Measurements from ENCODE around the gene WDR55. TPM values are rescaled to one million over a fixed set of nuclear protein-coding genes. Genes with fewer than 3 reads are reported as not detected.
"Not testable (repeated sequence)": the region's sequence is repeated elsewhere in the genome, so short reads cannot be mapped to it uniquely, and the experiment has no call there.

The WDR55 gene, protein sequence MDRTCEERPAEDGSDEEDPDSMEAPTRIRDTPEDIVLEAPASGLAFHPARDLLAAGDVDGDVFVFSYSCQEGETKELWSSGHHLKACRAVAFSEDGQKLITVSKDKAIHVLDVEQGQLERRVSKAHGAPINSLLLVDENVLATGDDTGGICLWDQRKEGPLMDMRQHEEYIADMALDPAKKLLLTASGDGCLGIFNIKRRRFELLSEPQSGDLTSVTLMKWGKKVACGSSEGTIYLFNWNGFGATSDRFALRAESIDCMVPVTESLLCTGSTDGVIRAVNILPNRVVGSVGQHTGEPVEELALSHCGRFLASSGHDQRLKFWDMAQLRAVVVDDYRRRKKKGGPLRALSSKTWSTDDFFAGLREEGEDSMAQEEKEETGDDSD
- total RNA-seq = 12.7 TPM
- 13.5 TPM for polyA plus RNA-seq

- Histone ChIP-seq H3K27ac (ENCODE audit: low read depth) (peak within 1 kb of the TSS; percentile 46), H3K4me3 (ENCODE audit: low read depth, low read length) (peak within 1 kb of the TSS; percentile 58), H3K4me1 (ENCODE audit: insufficient read depth) (no peaks in the 10 kb centered on the region), H3K36me3 (ENCODE audit: insufficient read depth) (peaks cover 6% of the 10 kb centered on the region)
- DNase-seq (ENCODE audit: extremely low spot score) = peak; percentile 85
- under 1% methylated on average over 54 of the region's 54 CpGs for WGBS
These were observed at the start of gene WDR55 for GRCh38 chr5:140664359-140665119. Gene WDR55 (plus strand): TSS chr5:140664904. CDS start chr5:140664913, 9 bp downstream.

GRCh38 chr5:140622301-140622700 is 42.4 kb upstream of the WDR55 start:
- Histone ChIP-seq H3K36me3 (ENCODE audit: insufficient read depth) (no peaks in the 10 kb centered on the region), H3K4me1 (ENCODE audit: insufficient read depth) (no peaks in the 10 kb centered on the region), H3K4me3 (ENCODE audit: low read depth, low read length) (no peak overlapping the region), H3K27ac (ENCODE audit: low read depth) (no peak overlapping the region)
- no peak for DNase-seq (ENCODE audit: extremely low spot score)
- 60% methylated on average over 3 of the region's 3 CpGs for WGBS

DNA sequence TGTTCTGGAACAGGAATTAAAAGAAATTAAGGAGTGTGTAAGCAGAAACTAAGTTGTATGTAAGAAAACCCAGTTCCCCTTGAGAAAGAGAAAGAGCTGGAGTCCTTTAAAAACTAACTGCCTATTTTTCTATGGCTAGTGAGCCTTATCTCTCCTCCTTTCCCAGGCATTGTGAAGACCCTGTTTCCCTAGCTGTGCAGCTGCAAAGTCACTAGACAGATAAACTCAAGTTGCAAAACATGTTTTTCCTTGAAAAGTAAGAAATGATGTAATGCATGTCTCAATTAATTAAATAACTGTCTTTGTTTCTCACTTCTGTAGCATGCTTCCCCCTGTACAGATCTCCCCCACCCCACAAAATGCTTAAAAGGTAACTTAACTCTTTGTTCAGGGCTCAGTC is 41.6 kb upstream of the WDR55 start:
- not testable (repeated sequence) for H3K36me3 ChIP-seq (ENCODE audit: insufficient read depth); H3K27ac ChIP-seq (ENCODE audit: low read depth); DNase-seq (ENCODE audit: extremely low spot score); H3K4me1 ChIP-seq (ENCODE audit: insufficient read depth); H3K4me3 ChIP-seq (ENCODE audit: low read depth, low read length)

GRCh38 chr5:140624886-140625285 is 39.8 kb upstream of the WDR55 start:
- H3K36me3 ChIP-seq (ENCODE audit: insufficient read depth); H3K4me1 ChIP-seq (ENCODE audit: insufficient read depth); H3K27ac ChIP-seq (ENCODE audit: low read depth); H3K4me3 ChIP-seq (ENCODE audit: low read depth, low read length); DNase-seq (ENCODE audit: extremely low spot score): not testable (repeated sequence)
- 85% methylated on average over 10 of the region's 10 CpGs for WGBS

- Histone ChIP-seq H3K4me3 (ENCODE audit: low read depth, low read length) (no peak overlapping the region), H3K36me3 (ENCODE audit: insufficient read depth) (no peaks in the 10 kb centered on the region), H3K27ac (ENCODE audit: low read depth) (no peak overlapping the region), H3K4me1 (ENCODE audit: insufficient read depth) (no peaks in the 10 kb centered on the region)
- WGBS = 93% methylated on average over 6 of the region's 6 CpGs
- DNase-seq (ENCODE audit: extremely low spot score) = no peak
These were observed 36.7 kb upstream of the WDR55 start for GRCh38 chr5:140627972-140628371.

- 68% methylated on average over 1 of the region's 1 CpG for whole genome bisulfite sequencing
- DNase-seq (ENCODE audit: extremely low spot score) = no peak
- no peaks in the 10 kb centered on the region for H3K36me3 ChIP-seq (ENCODE audit: insufficient read depth)
- H3K27ac ChIP-seq (ENCODE audit: low read depth) = no peak overlapping the region
- no peaks in the 10 kb centered on the region for H3K4me1 ChIP-seq (ENCODE audit: insufficient read depth)
- no peak overlapping the region for H3K4me3 ChIP-seq (ENCODE audit: low read depth, low read length)
These were observed 36.0 kb upstream of the WDR55 start for GRCh38 chr5:140628711-140629110.

- WGBS = 65% methylated on average over 2 of the region's 2 CpGs
- H3K36me3 ChIP-seq (ENCODE audit: insufficient read depth) = no peaks in the 10 kb centered on the region
- no peak for DNase-seq (ENCODE audit: extremely low spot score)
- H3K4me3 ChIP-seq (ENCODE audit: low read depth, low read length) = no peak overlapping the region
- H3K4me1 ChIP-seq (ENCODE audit: insufficient read depth) = no peaks in the 10 kb centered on the region
- no peak overlapping the region for H3K27ac ChIP-seq (ENCODE audit: low read depth)
These were observed 34.2 kb upstream of the WDR55 start for GRCh38 chr5:140630292-140631035.

DNA sequence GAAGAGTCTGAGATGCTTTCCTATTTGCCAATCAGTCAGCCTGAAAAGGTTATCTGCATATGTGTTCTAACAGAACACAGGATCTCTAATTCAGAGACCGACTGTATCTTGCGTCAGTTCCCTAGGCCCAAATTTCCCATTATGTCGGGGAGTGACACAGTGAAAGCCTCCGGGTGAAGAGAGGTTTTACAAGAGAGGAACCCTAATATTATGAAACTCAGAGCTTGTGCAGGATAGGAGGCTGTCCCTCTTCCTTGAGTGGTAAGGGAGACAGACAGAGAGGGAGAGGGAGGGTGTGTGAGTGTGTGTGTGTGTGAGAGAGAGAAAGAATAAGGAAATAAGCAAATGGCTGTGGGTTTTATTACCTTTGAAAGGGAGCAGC is 33.7 kb upstream of the WDR55 start:
- WGBS = 91% methylated on average over 4 of the region's 4 CpGs

DNA sequence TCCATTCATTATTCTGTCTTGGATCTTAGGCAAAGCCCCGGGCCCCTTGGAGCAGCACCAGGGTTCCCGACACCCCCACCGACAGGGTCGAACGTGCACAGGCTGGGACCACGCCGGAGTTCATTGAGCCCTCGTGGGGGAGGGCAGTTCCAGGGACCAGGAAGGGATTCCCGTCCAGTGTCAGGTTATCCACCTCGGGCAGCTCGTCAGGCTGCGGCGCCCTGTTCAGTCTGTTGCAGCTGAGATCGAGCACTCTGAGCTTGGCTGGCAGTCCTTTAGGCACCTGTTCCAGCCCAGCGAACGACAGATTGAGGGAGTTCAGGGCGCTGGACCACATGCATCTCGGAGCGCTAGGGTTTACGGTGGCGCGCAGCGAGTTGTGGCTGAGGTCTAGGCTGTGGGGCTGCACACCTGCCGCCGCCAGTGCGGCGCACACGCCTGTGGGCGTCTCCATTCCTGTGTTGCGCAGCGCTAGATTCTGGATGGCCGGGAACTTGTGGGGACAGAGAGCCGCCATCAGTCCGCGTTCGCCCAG is 32.8 kb upstream of the WDR55 start:
- no peak for DNase-seq (ENCODE audit: extremely low spot score)
- WGBS = 12% methylated on average over 36 of the region's 36 CpGs
- Histone ChIP-seq H3K4me1 (ENCODE audit: insufficient read depth) (no peaks in the 10 kb centered on the region), H3K36me3 (ENCODE audit: insufficient read depth) (no peaks in the 10 kb centered on the region), H3K4me3 (ENCODE audit: low read depth, low read length) (peak overlapping the region; percentile 27), H3K27ac (ENCODE audit: low read depth) (no peak overlapping the region)

More for the DNA sequence above, 33.7 kb upstream of the WDR55 start:
- Histone ChIP-seq H3K4me3 (ENCODE audit: low read depth, low read length) (no peak overlapping the region), H3K27ac (ENCODE audit: low read depth) (no peak overlapping the region), H3K36me3 (ENCODE audit: insufficient read depth) (no peaks in the 10 kb centered on the region), H3K4me1 (ENCODE audit: insufficient read depth) (no peaks in the 10 kb centered on the region)
- no peak for DNase-seq (ENCODE audit: extremely low spot score)

DNA sequence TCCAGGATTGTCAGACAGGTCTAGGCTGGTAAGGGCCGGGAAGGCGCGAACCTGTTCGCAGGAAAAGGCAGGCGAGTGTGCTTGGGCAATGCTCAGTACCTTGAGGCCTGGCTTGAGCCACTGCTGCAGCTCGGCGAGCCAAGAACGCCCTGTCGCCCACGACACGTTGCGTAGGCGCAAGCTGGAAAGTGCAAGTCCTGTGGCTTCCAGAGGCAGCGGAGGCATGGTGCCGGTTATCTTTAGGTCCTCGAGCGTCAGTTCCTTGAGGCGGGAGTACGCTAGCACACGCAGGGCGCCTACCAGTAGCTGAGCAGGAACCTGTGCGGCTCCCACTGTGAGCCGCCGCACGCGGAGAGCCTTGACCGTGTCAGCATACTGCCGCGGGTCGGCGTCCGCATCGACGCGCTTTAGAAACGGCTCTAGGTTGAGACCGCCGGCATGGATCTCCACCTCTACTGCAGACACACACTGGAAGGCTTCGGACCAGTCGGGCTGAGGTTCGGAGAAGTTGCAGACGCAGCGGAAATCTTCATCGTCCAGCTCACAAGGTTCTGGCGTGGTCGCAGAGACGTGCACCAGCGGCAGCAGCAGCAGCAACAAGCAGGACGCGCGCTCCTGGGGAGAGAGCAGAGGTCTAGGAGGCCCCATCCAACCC is 32.2 kb upstream of the WDR55 start:
- DNase-seq (ENCODE audit: extremely low spot score) = no peak
- H3K27ac ChIP-seq (ENCODE audit: low read depth) = peak overlapping the region; percentile 3
- no peaks in the 10 kb centered on the region for H3K4me1 ChIP-seq (ENCODE audit: insufficient read depth)
- 1% methylated on average over 51 of the region's 51 CpGs for WGBS
- peak overlapping the region; percentile 27 for H3K4me3 ChIP-seq (ENCODE audit: low read depth, low read length)
- no peaks in the 10 kb centered on the region for H3K36me3 ChIP-seq (ENCODE audit: insufficient read depth)

DNA sequence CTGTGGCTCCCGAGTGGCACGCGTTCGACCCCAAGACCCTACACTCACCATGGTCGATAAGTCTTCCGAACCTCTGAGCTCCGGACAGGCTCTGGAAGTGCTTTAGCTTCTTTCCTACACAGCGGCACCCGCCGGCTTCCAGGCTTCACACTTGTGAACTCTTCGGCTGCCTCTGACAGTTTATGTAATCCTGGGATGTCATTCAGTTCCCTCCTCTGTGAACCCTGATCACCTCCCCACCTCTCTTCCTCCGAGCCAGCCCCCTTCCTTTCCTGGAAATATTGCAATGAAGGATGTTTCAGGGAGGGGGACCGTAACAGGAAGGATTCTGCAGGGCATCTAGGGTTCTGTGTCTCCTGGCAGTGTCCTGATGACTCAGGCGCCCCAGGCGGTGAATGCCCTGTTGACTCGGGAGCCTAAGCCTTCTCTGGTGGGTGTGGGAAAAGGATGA is 31.7 kb upstream of the WDR55 start, which contains the start of gene CD14:
TSS of gene CD14 (minus strand) at position 155 of the 451 bp plus-strand sequence. CDS start at position 51, 104 bp downstream.
- peak within 1 kb of the TSS; percentile 3 for H3K27ac ChIP-seq (ENCODE audit: low read depth)
- DNase-seq (ENCODE audit: extremely low spot score) = no peak
- 10% methylated on average over 16 of the region's 16 CpGs for WGBS
- H3K4me3 ChIP-seq (ENCODE audit: low read depth, low read length) = peak within 1 kb of the TSS; percentile 27
- H3K4me1 ChIP-seq (ENCODE audit: insufficient read depth) = no peaks in the 10 kb centered on the region
- no peaks in the 10 kb centered on the region for H3K36me3 ChIP-seq (ENCODE audit: insufficient read depth)

DNA sequence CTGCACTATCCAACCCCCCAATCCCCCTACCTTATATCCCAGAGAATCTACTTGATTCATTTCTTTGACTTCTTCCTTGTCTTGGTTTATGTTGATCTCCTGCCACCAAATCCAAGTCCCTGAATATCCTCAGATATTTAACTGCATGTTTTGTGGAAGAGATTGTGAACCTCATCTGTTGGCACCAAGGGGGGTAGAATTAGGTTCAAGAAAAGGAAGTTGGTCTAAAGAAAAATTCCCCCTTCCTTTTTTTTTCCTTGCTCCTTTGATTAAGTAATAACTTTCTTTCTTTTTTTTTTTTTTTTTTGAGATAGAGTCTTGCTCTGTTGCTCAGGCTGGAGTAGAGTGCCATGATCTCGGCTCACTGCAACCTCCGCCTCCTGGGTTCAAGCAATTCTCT is 31.2 kb upstream of the WDR55 start:
- Histone ChIP-seq H3K4me3 (ENCODE audit: low read depth, low read length) (no peak overlapping the region), H3K4me1 (ENCODE audit: insufficient read depth) (no peaks in the 10 kb centered on the region), H3K27ac (ENCODE audit: low read depth) (no peak overlapping the region), H3K36me3 (ENCODE audit: insufficient read depth) (no peaks in the 10 kb centered on the region)
- no peak for DNase-seq (ENCODE audit: extremely low spot score)
- WGBS = 81% methylated on average over 2 of the region's 2 CpGs

GRCh38 chr5:140634103-140634502 is 30.6 kb upstream of the WDR55 start:
- WGBS = 83% methylated on average over 3 of the region's 3 CpGs
- no peak for DNase-seq (ENCODE audit: extremely low spot score)
- Histone ChIP-seq H3K27ac (ENCODE audit: low read depth) (no peak overlapping the region), H3K36me3 (ENCODE audit: insufficient read depth) (no peaks in the 10 kb centered on the region), H3K4me1 (ENCODE audit: insufficient read depth) (no peaks in the 10 kb centered on the region), H3K4me3 (ENCODE audit: low read depth, low read length) (no peak overlapping the region)
